ENCODE results near the gene TASP1. TPM values are rescaled to one million over a fixed set of nuclear protein-coding genes. Genes with fewer than 3 reads are reported as not detected.
"Not testable (repeated sequence)": the region's sequence is repeated elsewhere in the genome, so short reads cannot be mapped to it uniquely, and the experiment has no call there.

The TASP1 gene
- total RNA-seq, 1 donor from 2014 or later = 4.8 TPM

DNA sequence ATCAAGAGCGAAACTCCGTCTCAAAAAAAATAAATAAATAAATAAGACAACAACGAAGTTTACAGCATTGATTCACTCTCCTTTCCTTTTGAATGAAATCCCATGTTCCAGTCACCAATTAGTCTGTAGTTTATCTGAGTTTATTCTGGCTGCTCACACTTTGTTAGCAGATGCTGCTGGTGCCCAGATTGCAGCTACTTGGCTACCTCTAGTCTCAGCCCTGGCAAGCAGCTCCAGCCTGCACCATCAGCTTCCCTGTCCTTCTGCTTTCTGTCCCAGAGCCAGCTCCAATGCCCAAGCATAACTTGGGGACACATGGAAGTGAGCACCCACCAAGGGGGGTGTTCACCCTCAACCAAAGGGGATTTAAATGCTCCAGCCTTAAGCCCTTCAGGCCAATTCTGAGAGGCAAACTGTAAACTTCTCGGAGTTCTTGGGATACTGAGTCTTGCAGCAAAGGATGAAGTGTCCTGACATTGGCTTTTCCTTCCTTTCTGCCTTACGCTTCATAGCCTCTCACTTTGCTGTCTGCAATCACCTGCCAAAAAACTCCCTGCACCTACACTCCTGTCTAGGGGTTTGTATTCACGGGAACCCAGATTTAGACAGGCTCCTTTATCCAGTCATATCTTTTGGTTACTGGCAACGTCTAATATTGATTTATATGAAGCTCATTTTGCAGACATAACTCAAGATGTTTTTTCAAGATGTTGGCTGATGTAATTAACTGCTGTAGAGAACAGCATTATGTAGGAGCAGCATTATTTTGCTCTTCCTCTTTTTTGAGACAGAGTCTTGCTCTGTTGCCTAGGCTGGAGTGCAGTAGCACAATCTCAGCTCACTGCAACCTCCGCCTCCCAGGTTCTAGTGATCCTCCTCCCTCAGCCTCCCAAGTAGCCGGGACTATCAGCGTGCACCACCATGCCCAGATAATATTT, 9.8 kb upstream of the TASP1 start:
- no peak for DNase-seq (ENCODE audit: low read depth)
- no peak overlapping the region for H3K4me3 ChIP-seq (ENCODE audit: low read depth, low read length)
- TF ChIP-seq, protein P1, sequence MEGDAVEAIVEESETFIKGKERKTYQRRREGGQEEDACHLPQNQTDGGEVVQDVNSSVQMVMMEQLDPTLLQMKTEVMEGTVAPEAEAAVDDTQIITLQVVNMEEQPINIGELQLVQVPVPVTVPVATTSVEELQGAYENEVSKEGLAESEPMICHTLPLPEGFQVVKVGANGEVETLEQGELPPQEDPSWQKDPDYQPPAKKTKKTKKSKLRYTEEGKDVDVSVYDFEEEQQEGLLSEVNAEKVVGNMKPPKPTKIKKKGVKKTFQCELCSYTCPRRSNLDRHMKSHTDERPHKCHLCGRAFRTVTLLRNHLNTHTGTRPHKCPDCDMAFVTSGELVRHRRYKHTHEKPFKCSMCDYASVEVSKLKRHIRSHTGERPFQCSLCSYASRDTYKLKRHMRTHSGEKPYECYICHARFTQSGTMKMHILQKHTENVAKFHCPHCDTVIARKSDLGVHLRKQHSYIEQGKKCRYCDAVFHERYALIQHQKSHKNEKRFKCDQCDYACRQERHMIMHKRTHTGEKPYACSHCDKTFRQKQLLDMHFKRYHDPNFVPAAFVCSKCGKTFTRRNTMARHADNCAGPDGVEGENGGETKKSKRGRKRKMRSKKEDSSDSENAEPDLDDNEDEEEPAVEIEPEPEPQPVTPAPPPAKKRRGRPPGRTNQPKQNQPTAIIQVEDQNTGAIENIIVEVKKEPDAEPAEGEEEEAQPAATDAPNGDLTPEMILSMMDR (conservative IDR thresholded peaks at IDR 0.05; ENCODE audit: low read depth, low read length) = no peak

DNA sequence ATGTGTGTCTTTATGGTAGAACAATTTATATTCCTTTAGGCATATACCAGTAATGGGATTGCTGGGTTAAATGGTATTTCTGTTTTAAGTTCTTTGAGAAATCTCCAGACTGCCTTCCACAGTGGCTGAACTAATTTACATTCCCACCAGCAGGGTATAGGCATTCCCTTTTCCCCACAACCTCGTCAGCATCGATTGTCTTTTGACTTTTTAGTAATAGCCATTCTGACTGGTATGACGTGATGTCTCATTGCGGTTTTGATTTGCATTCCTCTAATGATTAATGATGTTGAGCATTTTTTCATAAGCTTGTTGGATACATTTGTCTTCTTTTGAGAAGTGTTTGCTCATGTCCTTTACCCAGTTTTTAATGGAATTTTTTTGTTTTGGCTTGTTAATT, 5.3 kb upstream of the TASP1 start:
- TF ChIP-seq, protein P1 (conservative IDR thresholded peaks at IDR 0.05; ENCODE audit: low read depth, low read length) = no peak
- DNase-seq (ENCODE audit: low read depth) = no peak
- no peak overlapping the region for H3K4me3 ChIP-seq (ENCODE audit: low read depth, low read length)

DNA sequence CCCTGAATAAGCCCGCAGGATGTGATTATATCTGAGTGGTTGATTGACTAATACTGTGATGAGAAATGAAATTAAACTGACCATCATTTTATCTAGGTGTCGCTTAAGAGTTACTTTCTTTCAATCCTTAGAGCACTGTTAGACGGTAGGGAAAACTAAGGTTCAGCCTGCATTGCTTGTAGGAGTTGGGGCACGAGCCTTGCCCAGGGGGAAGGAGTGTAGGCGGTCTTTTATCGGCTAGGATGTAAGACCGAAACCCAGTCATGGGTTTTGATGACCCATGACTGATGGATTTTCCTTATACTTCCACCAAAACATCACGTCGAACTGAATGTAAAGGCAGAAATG, 392 bp upstream of the TASP1 start:
- no peak for DNase-seq (ENCODE audit: low read depth)
- H3K4me3 ChIP-seq (ENCODE audit: low read depth, low read length) = peak overlapping the region; percentile 89
- TF ChIP-seq, protein P1 (conservative IDR thresholded peaks at IDR 0.05; ENCODE audit: low read depth, low read length) = no peak

DNA sequence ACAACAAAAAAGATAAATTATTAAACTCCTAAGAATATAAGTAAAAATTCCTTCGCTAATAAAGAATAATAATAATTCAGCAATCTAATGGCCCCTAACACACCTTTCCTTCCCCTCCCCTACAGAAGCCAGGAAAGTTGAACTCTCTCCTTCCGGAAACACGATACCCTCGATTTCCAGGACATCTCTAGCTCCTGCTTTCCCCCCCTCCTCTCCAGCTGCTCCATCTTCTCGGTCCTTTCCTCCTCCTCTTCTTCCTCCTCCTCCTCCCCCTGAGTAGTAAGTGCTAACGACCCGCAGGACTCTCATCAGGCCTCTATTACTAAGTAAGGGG, 603 bp downstream of the TASP1 start:
- DNase-seq (ENCODE audit: low read depth) = no peak
- peak overlapping the region; percentile 89 for H3K4me3 ChIP-seq (ENCODE audit: low read depth, low read length)
- TF ChIP-seq, protein P1 (conservative IDR thresholded peaks at IDR 0.05; ENCODE audit: low read depth, low read length) = no peak

DNA sequence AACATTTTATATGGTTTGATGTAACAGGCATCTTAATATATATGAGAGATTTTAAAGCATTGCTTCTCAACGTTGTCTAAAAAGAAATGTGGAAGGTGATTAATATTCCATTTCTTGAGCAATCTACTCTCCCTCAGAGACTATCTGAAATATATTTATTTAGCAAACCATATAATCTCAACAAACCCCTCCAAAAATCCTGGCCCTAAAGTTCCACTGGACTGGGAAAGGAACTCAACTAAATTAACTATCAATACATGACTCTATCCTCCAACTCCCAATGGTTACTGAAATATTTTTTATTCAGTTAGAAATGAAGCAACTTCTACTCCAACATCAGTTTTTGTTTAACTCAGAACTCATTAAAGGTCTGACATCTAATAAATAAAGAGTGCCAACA, 6.3 kb downstream of the TASP1 start:
- TF ChIP-seq, protein P1 (conservative IDR thresholded peaks at IDR 0.05; ENCODE audit: low read depth, low read length) = no peak
- no peak overlapping the region for H3K4me3 ChIP-seq (ENCODE audit: low read depth, low read length)
- DNase-seq (ENCODE audit: low read depth) = no peak

DNA sequence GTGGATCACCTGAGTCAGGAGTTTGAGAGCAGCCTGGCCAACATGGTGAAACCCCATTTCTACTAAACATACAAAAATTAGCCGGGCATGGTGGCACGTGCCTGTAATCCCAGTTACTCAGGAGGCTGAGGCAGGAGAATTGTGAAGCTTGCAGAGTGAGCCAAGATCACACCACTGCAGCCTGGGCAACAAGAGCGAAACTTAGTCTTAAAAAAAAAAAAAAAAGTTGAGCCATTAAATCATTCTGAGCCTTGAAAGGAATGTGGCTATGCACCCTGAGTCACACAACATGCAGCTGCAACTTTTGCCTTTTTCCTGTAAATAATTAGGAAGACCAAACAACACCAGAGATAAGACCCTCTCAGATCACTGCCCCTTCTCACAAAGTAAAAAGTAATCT, 11.2 kb downstream of the TASP1 start:
- H3K4me3 ChIP-seq (ENCODE audit: low read depth, low read length) = not testable (repeated sequence)
- peak; percentile 55 for DNase-seq (ENCODE audit: low read depth)

DNA sequence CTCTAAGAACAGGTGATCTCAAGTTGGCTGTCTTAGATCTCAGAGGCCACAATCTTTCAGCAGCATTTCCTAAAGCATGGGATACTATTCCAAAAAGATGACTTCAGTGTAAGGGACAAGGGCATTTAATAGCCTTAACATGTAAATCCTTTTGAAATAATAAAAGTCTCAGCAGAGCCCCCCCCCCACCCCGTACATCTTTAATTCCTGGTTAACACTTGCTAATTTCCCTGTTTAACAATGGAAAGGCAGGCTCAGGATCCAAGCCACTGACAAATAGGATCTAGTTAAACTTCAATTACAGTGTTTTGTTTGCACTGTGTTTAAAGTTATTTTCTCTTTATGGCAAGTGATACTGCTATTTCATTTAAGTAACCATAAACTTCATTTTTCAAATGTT, 12.0 kb downstream of the TASP1 start:
- H3K4me3 ChIP-seq (ENCODE audit: low read depth, low read length) = no peak overlapping the region
- DNase-seq (ENCODE audit: low read depth) = no peak
- TF ChIP-seq, protein P1 (conservative IDR thresholded peaks at IDR 0.05; ENCODE audit: low read depth, low read length) = no peak

Data from epithelial cell of proximal tubule (primary cell).